A549 treated with Hydrocortisone at 1 μM for 4 hours (cell line): ENCODE results near the gene SEMA4F. TPM values are rescaled to one million over a fixed set of nuclear protein-coding genes. Genes with fewer than 3 reads are reported as not detected.

Experiments
- total RNA-seq: library from RNA; stranded (reverse); fragments of 200-300 nt; extraction: Qiagen RNA extraction; gene quantifications from 5 replicates; pipeline ENCODE4 v1.2.3, GENCODE V29; 2022

The SEMA4F gene, protein sequence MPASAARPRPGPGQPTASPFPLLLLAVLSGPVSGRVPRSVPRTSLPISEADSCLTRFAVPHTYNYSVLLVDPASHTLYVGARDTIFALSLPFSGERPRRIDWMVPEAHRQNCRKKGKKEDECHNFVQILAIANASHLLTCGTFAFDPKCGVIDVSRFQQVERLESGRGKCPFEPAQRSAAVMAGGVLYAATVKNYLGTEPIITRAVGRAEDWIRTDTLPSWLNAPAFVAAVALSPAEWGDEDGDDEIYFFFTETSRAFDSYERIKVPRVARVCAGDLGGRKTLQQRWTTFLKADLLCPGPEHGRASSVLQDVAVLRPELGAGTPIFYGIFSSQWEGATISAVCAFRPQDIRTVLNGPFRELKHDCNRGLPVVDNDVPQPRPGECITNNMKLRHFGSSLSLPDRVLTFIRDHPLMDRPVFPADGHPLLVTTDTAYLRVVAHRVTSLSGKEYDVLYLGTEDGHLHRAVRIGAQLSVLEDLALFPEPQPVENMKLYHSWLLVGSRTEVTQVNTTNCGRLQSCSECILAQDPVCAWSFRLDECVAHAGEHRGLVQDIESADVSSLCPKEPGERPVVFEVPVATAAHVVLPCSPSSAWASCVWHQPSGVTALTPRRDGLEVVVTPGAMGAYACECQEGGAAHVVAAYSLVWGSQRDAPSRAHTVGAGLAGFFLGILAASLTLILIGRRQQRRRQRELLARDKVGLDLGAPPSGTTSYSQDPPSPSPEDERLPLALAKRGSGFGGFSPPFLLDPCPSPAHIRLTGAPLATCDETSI
- 9.2 to 12.6 TPM (median 11.9 TPM) in 5 replicates for total RNA-seq

DNA sequence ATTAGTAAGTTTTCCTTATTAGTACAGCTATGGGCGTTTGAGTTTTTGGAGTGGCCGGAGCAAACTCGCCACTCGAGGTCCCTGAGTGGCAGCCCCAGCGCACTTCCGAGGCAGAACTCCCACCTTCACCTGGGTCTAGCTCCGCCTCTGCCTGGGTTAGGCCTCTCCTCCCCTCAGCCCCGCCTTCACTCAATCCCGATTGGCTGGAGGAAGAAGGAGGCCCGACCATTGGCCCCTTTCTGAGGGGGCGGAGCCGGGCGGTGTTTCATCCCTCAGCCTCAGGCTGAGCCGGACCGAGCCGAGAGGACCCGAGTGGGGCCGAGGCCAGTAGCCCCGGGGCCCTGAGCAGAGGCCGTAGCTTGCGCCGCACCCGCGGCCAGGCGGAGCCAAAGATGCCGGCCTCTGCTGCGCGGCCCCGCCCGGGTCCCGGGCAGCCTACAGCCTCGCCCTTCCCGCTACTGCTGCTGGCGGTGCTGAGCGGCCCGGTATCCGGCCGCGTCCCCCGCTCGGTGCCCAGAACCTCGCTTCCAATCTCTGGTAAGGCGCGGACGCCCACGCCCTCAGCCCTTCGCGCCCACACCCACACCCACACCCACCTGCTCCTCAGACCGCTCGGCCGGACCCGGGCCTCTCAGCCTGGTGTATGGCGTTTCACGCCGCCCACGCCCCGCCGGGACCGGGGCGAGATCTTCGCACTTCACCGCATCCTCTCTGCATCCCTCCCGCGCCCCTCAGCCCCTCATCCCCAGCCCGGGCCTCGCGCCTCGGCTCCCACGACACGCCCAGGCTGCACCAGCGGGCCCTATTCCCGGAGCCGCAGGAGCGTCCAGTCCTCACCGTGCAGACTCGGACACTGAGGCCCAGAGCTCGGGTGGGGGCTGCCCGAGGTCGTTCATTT, at the start of gene SEMA4F:
TSS of gene SEMA4F (plus strand) at position 263 of the 898 bp plus-strand sequence. CDS start at position 393, 130 bp downstream.

DNA sequence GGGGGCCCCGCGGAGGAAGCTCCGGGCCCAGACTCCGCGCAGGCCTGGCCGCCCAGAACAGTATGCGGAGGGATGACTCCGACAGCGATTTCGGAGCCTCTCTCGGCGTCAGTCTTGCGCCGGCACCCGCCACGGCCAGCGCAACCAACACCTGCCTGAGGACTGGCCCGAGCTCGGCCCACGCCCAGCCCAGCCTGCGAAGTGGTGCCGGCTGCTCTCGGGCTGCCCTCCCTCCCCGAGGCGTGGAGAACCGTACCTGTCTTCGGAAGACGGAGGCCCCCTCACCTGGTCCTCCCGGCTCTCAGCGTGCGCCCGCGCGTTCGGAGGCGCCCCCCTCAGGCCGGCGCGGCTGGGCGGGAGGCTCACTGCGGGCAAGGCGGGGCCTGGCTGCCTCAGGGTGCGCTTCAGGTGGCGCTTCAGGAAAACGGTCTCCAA, 6.0 kb upstream of the SEMA4F start, which contains the start of gene M1AP:
TSS of gene M1AP (minus strand) at position 322 of the 435 bp plus-strand sequence. CDS start 8,055 bp downstream, outside the sequence.

Other genes starting within 250 kb of the SEMA4F start
- 3.0 to 3.5 TPM (median 3.1 TPM) in 5 replicates for gene C2orf81, start 232.6 kb upstream of the SEMA4F start, total RNA-seq
- gene WDR54, start 232.5 kb upstream of the SEMA4F start, total RNA-seq: 78.4 to 89.5 TPM (median 88.9 TPM) in 5 replicates
- 20.2 to 26.0 TPM (median 21.9 TPM) in 5 replicates for gene RTKN, start 212.3 kb upstream of the SEMA4F start, total RNA-seq
- 44.8 to 56.4 TPM (median 51.5 TPM) in 5 replicates for gene INO80B, start 199.2 kb upstream of the SEMA4F start, total RNA-seq
- gene WBP1, start 195.8 kb upstream of the SEMA4F start, total RNA-seq: 55.6 to 85.5 TPM (median 80.0 TPM) in 5 replicates
- 47.8 to 53.0 TPM (median 51.0 TPM) in 5 replicates for gene MOGS, start 188.9 kb upstream of the SEMA4F start, total RNA-seq
- gene MRPL53, start 181.6 kb upstream of the SEMA4F start, total RNA-seq: 84.4 to 153 TPM (median 139 TPM) in 5 replicates
- 10.5 to 14.8 TPM (median 13.4 TPM) in 5 replicates for gene CCDC142, start 171.2 kb upstream of the SEMA4F start, total RNA-seq
- gene TTC31, start 171.2 kb upstream of the SEMA4F start, total RNA-seq: 14.4 to 17.7 TPM (median 16.2 TPM) in 5 replicates
- 2.4 to 4.3 TPM (median 3.6 TPM) in 5 replicates for gene LBX2, start 154.6 kb upstream of the SEMA4F start, total RNA-seq
- gene PCGF1, start 146.6 kb upstream of the SEMA4F start, total RNA-seq: 30.9 to 37.4 TPM (median 34.0 TPM) in 5 replicates
- gene TLX2, start 139.8 kb upstream of the SEMA4F start, total RNA-seq: 0.08 to 0.35 TPM (median 0.27 TPM) in 5 replicates
- 0.03 to 0.10 TPM (median 0.07 TPM) in 4 of 5 replicates, not detected in the other for gene DQX1, start 128.0 kb upstream of the SEMA4F start, total RNA-seq
- 199 to 248 TPM (median 238 TPM) in 5 replicates for gene AUP1, start 124.5 kb upstream of the SEMA4F start, total RNA-seq
- gene HTRA2, start 124.3 kb upstream of the SEMA4F start, total RNA-seq: 37.9 to 42.6 TPM (median 40.5 TPM) in 5 replicates
- gene LOXL3, start 100.3 kb upstream of the SEMA4F start, total RNA-seq: 0.28 to 0.57 TPM (median 0.40 TPM) in 5 replicates
- gene DOK1, start 99.5 kb upstream of the SEMA4F start, total RNA-seq: 4.1 to 5.3 TPM (median 4.2 TPM) in 5 replicates
- 0.03 TPM in 1 of 5 replicates, not detected in the others for gene M1AP, start 5.9 kb upstream of the SEMA4F start, total RNA-seq
- 0.75 to 1.4 TPM (median 0.86 TPM) in 5 replicates for gene HK2, start 179.9 kb downstream of the SEMA4F start, total RNA-seq